ENCODE measurements around the gene SYT12. TPM values are rescaled to one million over a fixed set of nuclear protein-coding genes. Genes with fewer than 3 reads are reported as not detected.
A peak's percentile ranks its signal among the peaks of the same experiment; 100 is the strongest.

SYT12 gene
- total and polyA plus RNA-seq, 9 of the 15 experiments (the other 6 are each of a cell fraction or from before 2014, with no cell fraction given): 0.03 to 0.11 (median 0.03) TPM; not detected in 4

DNA sequence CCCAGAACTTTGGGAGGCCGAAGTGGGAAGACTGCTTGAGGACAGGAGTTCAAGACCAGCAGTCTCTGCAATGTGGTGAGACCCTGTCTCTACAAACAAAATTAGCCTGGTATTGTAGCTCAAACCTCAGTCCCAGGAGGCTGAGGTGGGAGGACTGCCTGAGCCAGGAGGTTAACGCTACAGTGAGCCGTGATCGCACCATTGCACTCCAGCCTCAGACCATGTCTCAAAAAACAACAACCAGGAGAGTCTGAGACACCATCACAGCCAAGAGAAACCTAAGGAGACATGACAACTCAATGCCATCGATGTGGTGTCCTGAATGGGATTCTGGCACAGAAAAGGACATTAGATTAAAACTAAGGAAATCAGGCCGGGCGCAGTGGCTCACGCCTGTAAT lies 67.8 kb downstream of the SYT12 start:
- Histone ChIP-seq H3K79me2 (ENCODE audit: control insufficient read depth, insufficient read depth, low read length) (no peaks in the 10 kb centered on the region), H2AFZ (ENCODE audit: low read depth, low read length) (peak overlapping the region; percentile 14; the same call in 1 of the 2 replicates), H3K27ac (ENCODE audit: extremely low read depth, low read depth, low read length) (no peak overlapping the region), H3K27me3 (ENCODE audit: control insufficient read depth in 2 of 2, insufficient read depth in 2 of 2, low read length in 2 of 2) (no peaks in the 10 kb centered on the region), H3K4me2 (ENCODE audit: insufficient read depth, low read length) (no peak overlapping the region), H3K9me3 (replicated peaks; ENCODE audit: control insufficient read depth, insufficient read depth, low read depth, low read length) (no peaks in the 10 kb centered on the region), H3K36me3 (ENCODE audit: control insufficient read depth, insufficient read depth, low read length) (no peaks in the 10 kb centered on the region), H3K4me1 (replicated peaks in 1 of 2; ENCODE audit: control insufficient read depth in 2 of 2, insufficient read depth in 2 of 2, low read length in 2 of 2) (peaks cover 5 to 12% of the 10 kb centered on the region in 2 experiments; a peak in 2 of 5 replicates), H4K20me1 (replicated peaks; ENCODE audit: control insufficient read depth, insufficient read depth, low read length) (no peaks in the 10 kb centered on the region), H3K9ac (ENCODE audit: insufficient read depth in 1 of 2, low read depth in 2 of 2, low read length in 2 of 2) (no peak overlapping the region), H3K4me3 (no peak overlapping the region), H3K9me1 (ENCODE audit: control insufficient read depth, insufficient read depth, low read length) (no peaks in the 10 kb centered on the region)
- intact Hi-C loops (cut with micrococcal nuclease): no loop called here
- no peak for TF ChIP-seq SMAD3 (CRISPR knock-in tag; conservative IDR thresholded peaks at IDR 0.05)
- TF ChIP-seq, protein P1, sequence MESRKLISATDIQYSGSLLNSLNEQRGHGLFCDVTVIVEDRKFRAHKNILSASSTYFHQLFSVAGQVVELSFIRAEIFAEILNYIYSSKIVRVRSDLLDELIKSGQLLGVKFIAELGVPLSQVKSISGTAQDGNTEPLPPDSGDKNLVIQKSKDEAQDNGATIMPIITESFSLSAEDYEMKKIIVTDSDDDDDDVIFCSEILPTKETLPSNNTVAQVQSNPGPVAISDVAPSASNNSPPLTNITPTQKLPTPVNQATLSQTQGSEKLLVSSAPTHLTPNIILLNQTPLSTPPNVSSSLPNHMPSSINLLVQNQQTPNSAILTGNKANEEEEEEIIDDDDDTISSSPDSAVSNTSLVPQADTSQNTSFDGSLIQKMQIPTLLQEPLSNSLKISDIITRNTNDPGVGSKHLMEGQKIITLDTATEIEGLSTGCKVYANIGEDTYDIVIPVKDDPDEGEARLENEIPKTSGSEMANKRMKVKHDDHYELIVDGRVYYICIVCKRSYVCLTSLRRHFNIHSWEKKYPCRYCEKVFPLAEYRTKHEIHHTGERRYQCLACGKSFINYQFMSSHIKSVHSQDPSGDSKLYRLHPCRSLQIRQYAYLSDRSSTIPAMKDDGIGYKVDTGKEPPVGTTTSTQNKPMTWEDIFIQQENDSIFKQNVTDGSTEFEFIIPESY (CRISPR knock-in tag; IDR thresholded peaks at IDR 0.05): peak; percentile 50; the same call in 1 of the 2 replicates
- ATAC-seq: no peak
- no peak for DNase-seq (ENCODE audit: extremely low read depth in 1 of 4, low spot score in 3 of 4)
- ChIA-PET CTCF (ENCODE audit: low intra/inter-chr PET ratio) (no interaction called here), POLR2A (interaction anchor here (0.6 kb wide), 1 partner anchor 172 kb away, joined by 5 read pairs; no protein-coding TSS in a partner anchor)
- in situ Hi-C loops (cut with MboI): no loop called here
- BruUV-seq (replicated peaks): no TSS peak
- no peak for FAIRE-seq
- WGBS (ENCODE audit: insufficient coverage, low coverage, missing lambda C conversion rate): 73% methylated on average over 8 of the region's 8 CpGs

DNA sequence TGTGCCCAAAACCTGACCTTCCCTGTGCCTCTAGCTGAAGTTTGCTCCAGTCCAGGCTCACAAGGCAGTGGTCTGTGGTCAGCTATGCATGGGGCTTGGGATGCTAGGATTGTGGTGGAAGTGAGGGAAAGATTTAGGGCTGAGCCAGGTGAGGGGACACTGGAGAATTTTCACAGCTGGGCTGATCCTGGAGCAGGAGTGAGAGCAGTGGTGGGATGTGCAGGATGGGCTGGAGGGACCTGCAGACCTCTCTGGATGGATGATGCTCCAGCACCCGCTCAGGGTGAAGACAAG lies 72.2 kb downstream of the SYT12 start:
- DNase-seq (ENCODE audit: extremely low read depth in 1 of 4, low spot score in 3 of 4) (no peak), ATAC-seq (no peak), FAIRE-seq (no peak)
- no peaks in the 10 kb centered on the region for H4K20me1 ChIP-seq (replicated peaks; ENCODE audit: control insufficient read depth, insufficient read depth, low read length)
- no peak overlapping the region for H3K4me2 ChIP-seq (ENCODE audit: insufficient read depth, low read length)
- ChIA-PET POLR2A (interaction anchor here (0.9 kb wide), 1 partner anchor 21 kb away, joined by 5 read pairs; no protein-coding TSS in a partner anchor), CTCF (ENCODE audit: low intra/inter-chr PET ratio) (no interaction called here)
- no peaks in the 10 kb centered on the region for H3K9me1 ChIP-seq (ENCODE audit: control insufficient read depth, insufficient read depth, low read length)
- H3K4me3 ChIP-seq: no peak overlapping the region
- H3K4me1 ChIP-seq (replicated peaks in 1 of 2; ENCODE audit: control insufficient read depth in 2 of 2, insufficient read depth in 2 of 2, low read length in 2 of 2): peaks cover 0 to 10% of the 10 kb centered on the region in 2 experiments; a peak in 1 of 5 replicates
- in situ Hi-C loops (cut with MboI) (no loop called here), intact Hi-C loops (cut with micrococcal nuclease) (no loop called here)
- no peaks in the 10 kb centered on the region for H3K36me3 ChIP-seq (ENCODE audit: control insufficient read depth, insufficient read depth, low read length)
- H3K27me3 ChIP-seq (ENCODE audit: control insufficient read depth in 2 of 2, insufficient read depth in 2 of 2, low read length in 2 of 2): no peaks in the 10 kb centered on the region
- TF ChIP-seq, protein P2, sequence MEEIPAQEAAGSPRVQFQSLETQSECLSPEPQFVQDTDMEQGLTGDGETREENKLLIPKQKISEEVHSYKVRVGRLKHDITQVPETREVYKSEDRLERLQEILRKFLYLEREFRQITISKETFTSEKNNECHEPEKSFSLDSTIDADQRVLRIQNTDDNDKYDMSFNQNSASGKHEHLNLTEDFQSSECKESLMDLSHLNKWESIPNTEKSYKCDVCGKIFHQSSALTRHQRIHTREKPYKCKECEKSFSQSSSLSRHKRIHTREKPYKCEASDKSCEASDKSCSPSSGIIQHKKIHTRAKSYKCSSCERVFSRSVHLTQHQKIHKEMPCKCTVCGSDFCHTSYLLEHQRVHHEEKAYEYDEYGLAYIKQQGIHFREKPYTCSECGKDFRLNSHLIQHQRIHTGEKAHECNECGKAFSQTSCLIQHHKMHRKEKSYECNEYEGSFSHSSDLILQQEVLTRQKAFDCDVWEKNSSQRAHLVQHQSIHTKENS (CRISPR knock-in tag; IDR thresholded peaks at IDR 0.05): no peak
- TF ChIP-seq, protein P3, sequence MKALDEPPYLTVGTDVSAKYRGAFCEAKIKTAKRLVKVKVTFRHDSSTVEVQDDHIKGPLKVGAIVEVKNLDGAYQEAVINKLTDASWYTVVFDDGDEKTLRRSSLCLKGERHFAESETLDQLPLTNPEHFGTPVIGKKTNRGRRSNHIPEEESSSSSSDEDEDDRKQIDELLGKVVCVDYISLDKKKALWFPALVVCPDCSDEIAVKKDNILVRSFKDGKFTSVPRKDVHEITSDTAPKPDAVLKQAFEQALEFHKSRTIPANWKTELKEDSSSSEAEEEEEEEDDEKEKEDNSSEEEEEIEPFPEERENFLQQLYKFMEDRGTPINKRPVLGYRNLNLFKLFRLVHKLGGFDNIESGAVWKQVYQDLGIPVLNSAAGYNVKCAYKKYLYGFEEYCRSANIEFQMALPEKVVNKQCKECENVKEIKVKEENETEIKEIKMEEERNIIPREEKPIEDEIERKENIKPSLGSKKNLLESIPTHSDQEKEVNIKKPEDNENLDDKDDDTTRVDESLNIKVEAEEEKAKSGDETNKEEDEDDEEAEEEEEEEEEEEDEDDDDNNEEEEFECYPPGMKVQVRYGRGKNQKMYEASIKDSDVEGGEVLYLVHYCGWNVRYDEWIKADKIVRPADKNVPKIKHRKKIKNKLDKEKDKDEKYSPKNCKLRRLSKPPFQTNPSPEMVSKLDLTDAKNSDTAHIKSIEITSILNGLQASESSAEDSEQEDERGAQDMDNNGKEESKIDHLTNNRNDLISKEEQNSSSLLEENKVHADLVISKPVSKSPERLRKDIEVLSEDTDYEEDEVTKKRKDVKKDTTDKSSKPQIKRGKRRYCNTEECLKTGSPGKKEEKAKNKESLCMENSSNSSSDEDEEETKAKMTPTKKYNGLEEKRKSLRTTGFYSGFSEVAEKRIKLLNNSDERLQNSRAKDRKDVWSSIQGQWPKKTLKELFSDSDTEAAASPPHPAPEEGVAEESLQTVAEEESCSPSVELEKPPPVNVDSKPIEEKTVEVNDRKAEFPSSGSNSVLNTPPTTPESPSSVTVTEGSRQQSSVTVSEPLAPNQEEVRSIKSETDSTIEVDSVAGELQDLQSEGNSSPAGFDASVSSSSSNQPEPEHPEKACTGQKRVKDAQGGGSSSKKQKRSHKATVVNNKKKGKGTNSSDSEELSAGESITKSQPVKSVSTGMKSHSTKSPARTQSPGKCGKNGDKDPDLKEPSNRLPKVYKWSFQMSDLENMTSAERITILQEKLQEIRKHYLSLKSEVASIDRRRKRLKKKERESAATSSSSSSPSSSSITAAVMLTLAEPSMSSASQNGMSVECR (CRISPR knock-in tag; IDR thresholded peaks at IDR 0.05): no peak
- 0 out of 2 replicates have a peak, but pooled peaks have one; percentile 26 for TF ChIP-seq CBFA2T3 (IDR thresholded peaks at IDR 0.05)
- TF ChIP-seq POLR3A (IDR thresholded peaks at IDR 0.05; ENCODE audit: borderline replicate concordance, extremely low read depth, insufficient read depth, insufficient read length): no peak
- no peak for TF ChIP-seq KAT7 (CRISPR knock-in tag; IDR thresholded peaks at IDR 0.05; ENCODE audit: borderline replicate concordance)
- H3K9ac ChIP-seq (ENCODE audit: insufficient read depth in 1 of 2, low read depth in 2 of 2, low read length in 2 of 2): peak overlapping the region in 1 of 2 experiments; percentile 31; a peak in 1 of 4 replicates
- H3K9me3 ChIP-seq (replicated peaks; ENCODE audit: control insufficient read depth, insufficient read depth, low read depth, low read length): no peaks in the 10 kb centered on the region
- no TSS peak for BruUV-seq (replicated peaks)
- H3K27ac ChIP-seq (ENCODE audit: extremely low read depth, low read depth, low read length): no peak overlapping the region
- H2AFZ ChIP-seq (ENCODE audit: low read depth, low read length): 0 out of 2 replicates have a peak overlapping the region, but pooled peaks have one; percentile 27
- WGBS (ENCODE audit: insufficient coverage, low coverage, missing lambda C conversion rate): 75% methylated on average over 1 of the region's 1 CpG
- no peaks in the 10 kb centered on the region for H3K79me2 ChIP-seq (ENCODE audit: control insufficient read depth, insufficient read depth, low read length)

Data from K562 (cell line).